DMS 273 treated with DMSO at 0.1 percent for 48 hours (cell line): ENCODE measurements around the gene USP48.
"Not testable (repeated sequence)": the region's sequence is repeated elsewhere in the genome, so short reads cannot be mapped to it uniquely, and the experiment has no call there.

Experiments used
- DNase-seq: peaks from one replicate; lab custom pipeline; 2025; lab: John Stamatoyannopoulos, UW

Gene USP48

DNA sequence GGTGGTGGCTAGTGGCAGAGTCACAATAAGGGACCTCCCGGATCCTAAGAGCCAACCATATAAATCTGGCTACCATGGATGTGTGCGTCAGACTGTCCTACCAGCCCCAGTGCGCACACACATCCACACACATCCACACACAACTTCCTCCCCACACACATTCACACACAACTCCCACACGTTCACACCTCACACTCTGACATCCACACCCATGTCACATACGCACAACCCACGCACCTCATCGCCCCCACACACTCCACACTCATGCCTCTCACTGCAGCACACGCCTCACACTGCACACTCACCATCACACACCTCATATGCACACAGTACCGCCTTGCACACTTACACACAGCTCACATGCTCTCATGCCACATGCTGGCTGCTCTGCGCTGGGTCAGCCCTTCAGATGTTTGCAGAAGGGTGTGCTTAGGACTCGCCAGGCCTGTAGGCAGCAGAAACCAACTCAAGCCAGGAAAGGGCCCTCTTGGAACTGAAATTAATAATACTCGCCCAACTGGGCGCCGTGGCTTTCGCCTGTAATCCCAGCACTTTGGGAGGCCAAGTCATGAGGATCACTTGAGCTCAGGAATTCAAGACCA, 32.1 kb upstream of the USP48 start:
- DNase-seq = no peak

DNA sequence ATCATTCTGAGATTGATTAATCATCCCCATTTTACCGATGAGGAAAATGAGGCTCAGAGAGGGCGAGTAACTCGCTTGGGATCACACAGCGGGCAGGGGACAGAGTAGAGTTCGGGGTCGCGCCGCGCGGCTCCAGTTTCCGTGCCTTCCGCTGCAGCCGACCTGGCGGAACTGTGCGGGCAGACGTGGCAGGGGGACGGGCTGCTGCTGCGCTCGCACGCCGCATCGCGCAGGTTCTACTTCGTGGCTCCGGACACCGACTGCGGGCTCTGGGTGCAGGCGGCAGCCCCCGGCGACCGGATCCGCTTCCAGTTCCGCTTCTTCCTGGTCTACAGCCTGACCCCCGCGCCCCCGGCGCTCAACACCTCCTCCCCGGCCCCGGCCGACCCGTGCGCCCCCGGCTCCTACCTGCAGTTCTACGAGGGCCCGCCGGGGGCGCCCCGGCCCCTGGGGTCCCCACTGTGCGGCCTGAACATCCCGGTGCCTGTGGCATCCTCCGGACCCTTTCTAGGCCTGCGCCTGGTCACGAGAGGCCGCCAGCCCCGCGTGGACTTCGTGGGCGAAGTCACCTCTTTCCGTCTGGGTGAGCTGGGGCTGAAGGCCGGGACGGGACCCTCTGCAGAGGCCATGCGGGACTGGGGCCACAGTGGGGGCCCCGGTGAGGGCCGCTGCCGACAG, 31.4 kb upstream of the USP48 start:
- DNase-seq = no peak

DNA sequence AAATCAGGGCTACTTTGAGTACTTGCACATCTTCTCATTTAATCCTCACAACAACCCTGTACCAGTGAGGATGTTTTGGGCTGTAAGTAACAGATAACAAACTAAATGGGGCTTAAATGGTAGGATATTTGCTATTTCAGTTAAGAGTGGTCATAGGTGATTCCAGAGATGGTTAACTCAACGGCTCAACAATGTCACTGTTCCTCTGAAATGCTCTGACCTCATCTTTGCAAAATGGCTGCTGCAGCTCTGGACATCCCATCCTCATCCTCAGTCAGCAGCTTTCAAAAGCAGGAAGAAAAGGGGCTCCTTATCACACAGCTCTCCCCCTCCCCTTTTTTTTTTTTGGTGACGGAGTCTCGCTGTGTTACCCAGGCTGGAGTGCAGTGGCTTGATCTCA, 30.6 kb upstream of the USP48 start:
- DNase-seq = no peak

GRCh38 chr1:21811875-21812305, 28.9 kb upstream of the USP48 start, which contains the start of gene LDLRAD2:
TSS of gene LDLRAD2 (plus strand) at chr1:21812265. CDS start at chr1:21812452, 187 bp downstream.
- DNase-seq = no peak

DNA sequence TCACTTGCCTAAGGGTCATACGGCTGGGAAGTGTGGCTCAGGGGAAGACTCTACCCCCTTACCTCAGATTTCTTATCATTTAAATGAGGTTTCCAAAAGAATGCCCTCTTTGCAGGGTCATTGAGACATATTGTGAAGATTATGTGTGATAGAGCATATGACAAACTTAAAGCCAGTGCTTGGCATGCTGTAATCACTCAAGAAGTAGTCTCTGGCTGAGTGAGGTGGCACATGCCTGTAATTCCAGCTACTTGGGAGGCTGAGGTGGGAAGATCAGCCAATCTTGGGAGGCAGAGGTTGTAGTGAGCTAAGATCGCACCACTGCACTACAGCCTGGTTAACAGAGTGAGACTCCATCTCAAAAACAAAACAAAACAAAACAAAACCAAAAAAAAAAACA, 21.6 kb upstream of the USP48 start:
- DNase-seq = no peak

DNA sequence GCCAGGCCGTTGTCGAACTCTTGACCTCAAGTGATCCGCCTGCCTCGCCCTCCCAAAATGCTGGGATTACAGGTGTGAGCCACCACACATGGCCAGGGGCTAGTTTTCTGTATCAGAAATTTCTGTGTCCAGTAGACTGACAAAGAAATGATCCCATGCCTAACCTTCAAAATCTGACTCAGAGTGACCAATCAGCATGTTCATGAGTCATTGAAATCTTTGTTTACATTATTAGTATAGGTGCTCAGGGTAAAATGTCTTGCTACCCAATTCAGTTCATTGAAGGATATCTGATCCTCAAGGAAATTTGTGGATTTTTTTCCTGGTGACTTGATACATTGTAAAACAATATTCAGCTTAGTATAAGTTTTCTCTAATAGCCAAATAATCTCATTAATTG, 18.2 kb upstream of the USP48 start:
- DNase-seq = no peak

DNA sequence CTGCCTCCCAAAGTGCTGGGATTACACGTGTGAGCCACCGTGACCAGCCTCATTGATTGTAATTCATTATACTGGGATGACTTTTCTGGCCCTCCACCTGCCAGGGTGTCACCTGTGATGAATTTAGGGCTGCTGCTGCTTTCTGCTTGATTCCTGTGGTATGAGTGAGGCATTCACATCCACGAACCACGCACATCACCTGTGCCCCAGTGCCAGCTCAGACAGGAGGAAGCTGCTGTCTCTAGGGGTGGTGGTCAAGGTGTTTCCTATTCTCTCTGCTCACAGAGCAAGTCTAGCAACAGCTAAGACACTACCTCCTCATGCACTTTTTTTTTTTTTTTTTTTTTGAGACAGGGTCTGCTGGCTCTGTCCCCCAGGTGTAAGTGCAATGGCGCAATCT, 16.8 kb upstream of the USP48 start:
- no peak for DNase-seq

GRCh38 chr1:21795075-21795474, 12.1 kb upstream of the USP48 start:
- DNase-seq = no peak

DNA sequence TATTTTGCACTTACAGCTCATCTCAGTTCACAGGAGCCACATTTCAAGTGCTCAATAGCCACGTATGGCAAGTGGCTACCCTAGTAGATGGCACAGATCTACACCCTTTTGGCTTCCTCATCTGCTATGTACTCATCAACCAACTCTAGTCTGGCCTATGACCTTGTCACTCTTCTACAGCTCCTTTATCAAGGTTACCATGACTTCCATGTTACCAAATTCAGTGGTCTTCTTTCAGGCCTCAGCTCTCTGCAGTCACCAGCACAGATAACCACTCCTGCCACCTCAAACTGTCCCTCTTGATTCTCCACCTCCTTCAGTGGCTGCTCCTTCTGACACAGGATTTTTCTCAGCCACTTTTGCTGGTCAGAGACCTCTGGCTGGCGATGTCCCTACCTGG, 11.7 kb upstream of the USP48 start:
- DNase-seq = no peak

DNA sequence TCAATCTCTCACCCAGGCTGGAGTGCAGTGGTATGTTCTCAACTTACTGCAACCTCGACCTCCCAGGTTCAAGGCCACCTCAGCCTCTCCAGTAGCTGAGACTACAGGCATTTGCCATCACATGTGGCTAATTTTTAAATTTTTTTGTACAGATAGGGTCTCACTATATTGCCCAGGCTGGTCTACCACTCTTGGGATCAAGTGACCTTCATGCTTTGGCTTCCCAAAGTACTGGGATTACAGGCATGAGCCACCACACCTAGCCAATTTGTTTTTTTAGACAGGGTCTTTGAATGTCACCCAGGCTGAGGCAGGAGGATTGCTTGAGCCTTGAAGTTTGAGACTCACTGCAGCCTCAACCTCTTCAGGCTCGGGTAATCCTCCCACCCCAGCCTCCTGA, 10.2 kb upstream of the USP48 start:
- DNase-seq = no peak

- DNase-seq = no peak
Measured at GRCh38 chr1:21786640-21787039, 3.7 kb upstream of the USP48 start.

GRCh38 chr1:21785764-21786163, 2.8 kb upstream of the USP48 start:
- DNase-seq = not testable (repeated sequence)

- peak; percentile 90 for DNase-seq
Measured at GRCh38 chr1:21783679-21784603, 992 bp upstream of the USP48 start.

GRCh38 chr1:21782349-21782867, 541 bp downstream of the USP48 start:
- peak; percentile 26 for DNase-seq

- no peak for DNase-seq
Measured at GRCh38 chr1:21781815-21782348, 1.1 kb downstream of the USP48 start.

DNA sequence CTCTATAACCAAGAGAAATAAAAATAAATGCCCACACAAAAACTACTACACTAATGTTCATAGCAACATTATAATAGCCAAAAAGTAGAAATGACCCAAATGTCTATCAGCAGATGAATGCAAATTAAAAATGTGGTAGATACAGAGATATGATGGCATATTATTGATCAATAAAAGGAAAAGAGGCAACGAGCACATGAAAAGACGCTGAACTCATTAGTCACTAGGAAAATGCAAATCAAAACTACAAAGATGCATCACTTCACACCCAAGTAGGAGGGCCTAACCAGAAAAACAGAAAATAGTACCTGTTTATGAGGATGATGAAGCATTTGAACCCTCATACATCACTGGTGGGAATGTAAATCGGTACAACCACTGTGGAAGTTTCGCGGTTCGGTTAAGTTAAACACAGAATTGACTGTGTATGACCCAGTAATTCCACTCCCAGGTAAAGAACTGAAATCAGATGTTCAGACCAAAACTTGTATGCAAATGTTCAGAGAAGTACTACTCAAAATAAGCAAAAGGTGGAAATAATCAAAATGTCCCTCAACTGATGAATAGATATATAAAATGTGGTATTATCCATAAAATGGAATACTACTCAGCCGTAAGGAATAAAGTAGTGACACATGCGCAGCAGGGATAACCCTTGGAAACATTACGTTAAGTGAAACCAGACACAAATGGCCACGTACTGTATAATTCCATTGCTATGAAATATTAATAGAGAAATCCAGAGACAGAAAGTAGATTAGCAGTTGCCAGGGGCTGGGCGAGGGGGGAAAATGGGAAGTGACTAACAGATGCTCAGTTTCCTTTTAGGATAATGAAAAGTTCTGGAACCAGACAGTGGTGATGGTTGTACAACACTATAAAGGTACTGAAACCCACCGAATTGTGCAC, 3.1 kb downstream of the USP48 start:
- DNase-seq = no peak

GRCh38 chr1:21778405-21778727, 4.6 kb downstream of the USP48 start:
- DNase-seq = no peak

GRCh38 chr1:21776925-21777324, 6.0 kb downstream of the USP48 start:
- not testable (repeated sequence) for DNase-seq

GRCh38 chr1:21775985-21776562, 6.9 kb downstream of the USP48 start:
- no peak for DNase-seq

GRCh38 chr1:21775550-21775914, 7.4 kb downstream of the USP48 start:
- DNase-seq = no peak
